Keratinocyte (primary cell): ENCODE data around the gene CIRBP.

Source experiments
- EZH2 ChIP-seq: IDR thresholded peaks from one replicate; pipeline ENCODE4 v1.6.1; 2012; ENCODE audit warnings: inconsistent platforms, mild to moderate bottlenecking, low read length, moderate library complexity
- TF ChIP-seq, protein P1 (sequence below), 3 experiments: IDR thresholded peaks in 1 of 3; conservative IDR thresholded peaks in 1 of 3; optimal IDR thresholded peaks in 1 of 3; 2 replicates in 2 of 3; 3 replicates in 1 of 3; pipeline versions ENCODE3 to v1.5.1; 2011; ENCODE audit warnings: low read length in 3 of 3, mild to moderate bottlenecking in 3 of 3, moderate library complexity in 2 of 3, control low read depth in 1 of 3, inconsistent platforms in 1 of 3; ENCODE audit not compliant: insufficient read depth in 2 of 3; ENCODE audit errors: extremely low read depth in 1 of 3

DNA sequence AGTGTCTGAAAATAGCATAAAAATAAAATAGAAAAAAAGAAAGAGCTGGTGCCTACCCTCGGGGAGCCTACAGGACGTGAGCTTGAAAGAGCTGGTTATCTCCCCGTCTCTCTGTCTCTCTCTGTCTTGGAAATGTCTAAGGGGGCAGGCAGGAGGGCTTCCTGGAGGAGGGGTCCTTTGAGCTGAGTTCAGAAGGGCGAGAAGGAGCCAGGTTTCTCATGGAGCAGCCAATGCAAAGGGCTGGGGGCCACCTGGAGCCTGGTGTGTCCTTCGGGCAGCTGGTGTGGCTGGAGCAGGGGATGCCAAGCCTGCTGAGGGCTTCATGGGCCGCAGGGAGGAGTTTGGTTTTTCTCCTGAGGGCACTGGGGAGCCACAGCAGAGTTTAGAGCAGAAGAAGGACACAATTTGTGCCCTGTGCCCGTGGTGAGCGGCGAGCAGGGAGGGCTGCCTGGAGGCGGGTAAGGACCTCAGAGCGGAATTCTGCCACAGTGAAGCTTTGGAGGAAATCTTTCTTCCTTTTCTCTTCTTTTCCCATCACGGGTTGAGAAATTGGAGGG, 55.2 kb downstream of the CIRBP start:
- TF ChIP-seq, protein P1, sequence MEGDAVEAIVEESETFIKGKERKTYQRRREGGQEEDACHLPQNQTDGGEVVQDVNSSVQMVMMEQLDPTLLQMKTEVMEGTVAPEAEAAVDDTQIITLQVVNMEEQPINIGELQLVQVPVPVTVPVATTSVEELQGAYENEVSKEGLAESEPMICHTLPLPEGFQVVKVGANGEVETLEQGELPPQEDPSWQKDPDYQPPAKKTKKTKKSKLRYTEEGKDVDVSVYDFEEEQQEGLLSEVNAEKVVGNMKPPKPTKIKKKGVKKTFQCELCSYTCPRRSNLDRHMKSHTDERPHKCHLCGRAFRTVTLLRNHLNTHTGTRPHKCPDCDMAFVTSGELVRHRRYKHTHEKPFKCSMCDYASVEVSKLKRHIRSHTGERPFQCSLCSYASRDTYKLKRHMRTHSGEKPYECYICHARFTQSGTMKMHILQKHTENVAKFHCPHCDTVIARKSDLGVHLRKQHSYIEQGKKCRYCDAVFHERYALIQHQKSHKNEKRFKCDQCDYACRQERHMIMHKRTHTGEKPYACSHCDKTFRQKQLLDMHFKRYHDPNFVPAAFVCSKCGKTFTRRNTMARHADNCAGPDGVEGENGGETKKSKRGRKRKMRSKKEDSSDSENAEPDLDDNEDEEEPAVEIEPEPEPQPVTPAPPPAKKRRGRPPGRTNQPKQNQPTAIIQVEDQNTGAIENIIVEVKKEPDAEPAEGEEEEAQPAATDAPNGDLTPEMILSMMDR (optimal IDR thresholded peaks at IDR 0.05 in 1 of 3, IDR thresholded peaks at IDR 0.05 in 1 of 3, conservative IDR thresholded peaks at IDR 0.05 in 1 of 3; ENCODE audit: extremely low read depth in 1 of 3, insufficient read depth in 2 of 3, low read length in 3 of 3), result no peak
- no peak for TF ChIP-seq EZH2
